ENCODE measurements around the gene CDC73.

GRCh38 chr1:193110246-193110645 lies 11.6 kb upstream of the CDC73 start:
- TF ChIP-seq, protein P1, sequence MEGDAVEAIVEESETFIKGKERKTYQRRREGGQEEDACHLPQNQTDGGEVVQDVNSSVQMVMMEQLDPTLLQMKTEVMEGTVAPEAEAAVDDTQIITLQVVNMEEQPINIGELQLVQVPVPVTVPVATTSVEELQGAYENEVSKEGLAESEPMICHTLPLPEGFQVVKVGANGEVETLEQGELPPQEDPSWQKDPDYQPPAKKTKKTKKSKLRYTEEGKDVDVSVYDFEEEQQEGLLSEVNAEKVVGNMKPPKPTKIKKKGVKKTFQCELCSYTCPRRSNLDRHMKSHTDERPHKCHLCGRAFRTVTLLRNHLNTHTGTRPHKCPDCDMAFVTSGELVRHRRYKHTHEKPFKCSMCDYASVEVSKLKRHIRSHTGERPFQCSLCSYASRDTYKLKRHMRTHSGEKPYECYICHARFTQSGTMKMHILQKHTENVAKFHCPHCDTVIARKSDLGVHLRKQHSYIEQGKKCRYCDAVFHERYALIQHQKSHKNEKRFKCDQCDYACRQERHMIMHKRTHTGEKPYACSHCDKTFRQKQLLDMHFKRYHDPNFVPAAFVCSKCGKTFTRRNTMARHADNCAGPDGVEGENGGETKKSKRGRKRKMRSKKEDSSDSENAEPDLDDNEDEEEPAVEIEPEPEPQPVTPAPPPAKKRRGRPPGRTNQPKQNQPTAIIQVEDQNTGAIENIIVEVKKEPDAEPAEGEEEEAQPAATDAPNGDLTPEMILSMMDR (IDR thresholded peaks at IDR 0.05) = no peak
- TF ChIP-seq POLR2A (IDR thresholded peaks at IDR 0.05) = no peak

Data from body of pancreas (tissue), 4 donors.